ENCODE measurements around the gene CADPS2. TPM values are rescaled to one million over a fixed set of nuclear protein-coding genes. Genes with fewer than 3 reads are reported as not detected.

CADPS2 gene
- total RNA-seq, 1 donor from 2014 or later, result 3.1 TPM

GRCh38 chr7:122304996-122305421 is 581.3 kb downstream of the CADPS2 start:
- no peaks in the 10 kb centered on the region for H3K9me3 Mint-ChIP-seq
- no peak overlapping the region for H3K27ac Mint-ChIP-seq (ENCODE audit: unreplicated experiment)
- peaks cover 99% of the 10 kb centered on the region for H3K27me3 Mint-ChIP-seq (ENCODE audit: low read depth)
- TF ChIP-seq CTCF (conservative IDR thresholded peaks at IDR 0.05), result no peak
- H3K36me3 Mint-ChIP-seq (ENCODE audit: low read depth), result no peaks in the 10 kb centered on the region
- DNase-seq (ENCODE audit: low read depth, low spot score), result no peak
- peak overlapping the region; percentile 40 for H3K4me3 Mint-ChIP-seq
- H3K4me1 Mint-ChIP-seq, result peaks cover 34% of the 10 kb centered on the region

DNA sequence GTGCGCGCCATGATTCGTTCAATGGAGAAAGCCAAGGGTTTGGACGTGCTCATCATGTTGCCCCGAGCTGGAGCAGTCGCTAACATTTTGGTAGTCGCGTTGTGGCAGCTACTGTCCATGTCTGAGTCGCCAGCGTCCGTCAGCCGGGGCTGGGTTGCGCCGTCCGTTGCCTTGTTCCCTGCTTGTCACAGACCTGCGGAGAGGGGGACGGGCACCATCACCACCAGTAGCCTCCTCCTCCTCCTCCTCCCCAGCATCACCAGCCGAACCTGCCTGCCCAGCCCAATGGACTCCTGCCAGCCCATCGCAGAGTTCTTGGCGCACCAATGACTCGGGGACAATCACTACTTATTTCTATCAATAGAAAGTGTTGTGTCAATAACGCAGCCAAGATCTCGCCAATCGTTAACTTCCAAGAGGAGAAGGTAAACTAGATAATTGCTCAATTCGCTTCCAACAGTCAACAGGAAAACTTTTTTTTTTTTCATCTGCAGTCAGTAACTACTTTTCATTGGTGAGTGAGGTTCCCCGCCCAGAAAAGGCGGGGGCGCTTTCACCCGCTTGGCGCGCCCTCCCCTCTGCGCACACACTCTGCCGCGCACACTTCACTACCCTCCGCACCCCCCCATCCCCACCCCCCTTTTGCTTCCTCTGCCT is 581.8 kb downstream of the CADPS2 start, which contains the start of gene FEZF1:
TSS of gene FEZF1 (minus strand) at position 432 of the 657 bp plus-strand sequence. CDS start at position 119, 313 bp downstream.
- TF ChIP-seq CTCF (conservative IDR thresholded peaks at IDR 0.05), result no peak
- Mint-ChIP-seq H3K9me3 (no peaks in the 10 kb centered on the region), H3K4me1 (peaks cover 34% of the 10 kb centered on the region), H3K4me3 (peak within 1 kb of the TSS; percentile 63), H3K27ac (ENCODE audit: unreplicated experiment) (no peak within 1 kb of the TSS), H3K36me3 (ENCODE audit: low read depth) (no peaks in the 10 kb centered on the region), H3K27me3 (ENCODE audit: low read depth) (peaks cover 99% of the 10 kb centered on the region)
- no peak for DNase-seq (ENCODE audit: low read depth, low spot score)

DNA sequence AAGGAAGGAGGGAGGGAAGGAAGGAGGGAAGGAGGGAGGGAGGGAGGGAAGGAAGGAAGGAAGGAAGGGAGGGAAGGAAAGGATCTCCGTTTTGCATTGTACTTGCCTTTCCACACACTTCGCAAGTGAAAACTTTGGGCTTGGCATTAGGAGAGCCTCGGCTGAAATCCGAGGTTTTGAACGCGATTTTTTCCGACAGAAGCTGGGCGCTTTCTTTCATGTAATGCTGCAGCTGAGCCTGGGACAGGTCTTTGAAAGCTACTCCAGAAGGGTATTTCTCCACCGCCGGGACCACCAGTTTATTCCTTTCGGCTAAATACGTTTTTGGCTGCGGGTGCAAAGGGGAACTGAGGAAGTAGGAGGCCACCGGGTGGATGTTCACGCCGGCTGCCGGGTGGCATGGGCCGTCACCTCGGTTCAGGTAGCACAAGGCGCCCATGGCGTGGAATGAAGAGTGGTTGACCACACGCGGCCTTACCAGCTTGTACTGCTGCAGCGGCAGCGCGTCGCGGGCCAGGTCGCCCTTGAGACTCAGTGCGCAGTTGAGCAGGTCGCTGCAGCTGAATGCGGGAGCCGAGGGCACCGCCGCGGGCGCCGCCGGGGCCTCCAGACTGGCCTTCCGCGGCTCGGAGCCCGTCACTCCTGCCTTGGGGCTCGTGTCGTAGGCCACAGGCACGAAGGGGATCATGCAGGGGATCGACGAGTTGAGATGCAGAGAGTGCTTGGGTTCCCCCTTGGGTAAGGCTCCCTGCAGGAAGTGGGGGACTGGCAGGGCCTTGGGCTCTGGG is 582.5 kb downstream of the CADPS2 start:
- no peak for DNase-seq (ENCODE audit: low read depth, low spot score)
- peaks cover 34% of the 10 kb centered on the region for H3K4me1 Mint-ChIP-seq
- H3K9me3 Mint-ChIP-seq, result no peaks in the 10 kb centered on the region
- no peaks in the 10 kb centered on the region for H3K36me3 Mint-ChIP-seq (ENCODE audit: low read depth)
- no peak for TF ChIP-seq CTCF (conservative IDR thresholded peaks at IDR 0.05)
- H3K27me3 Mint-ChIP-seq (ENCODE audit: low read depth), result peaks cover 99% of the 10 kb centered on the region
- H3K27ac Mint-ChIP-seq (ENCODE audit: unreplicated experiment), result no peak overlapping the region
- peak overlapping the region; percentile 40 for H3K4me3 Mint-ChIP-seq

GRCh38 chr7:122302761-122303530 is 583.3 kb downstream of the CADPS2 start:
- no peak for TF ChIP-seq CTCF (conservative IDR thresholded peaks at IDR 0.05)
- Mint-ChIP-seq H3K4me1 (peaks cover 34% of the 10 kb centered on the region), H3K27ac (ENCODE audit: unreplicated experiment) (no peak overlapping the region), H3K4me3 (no peak overlapping the region), H3K27me3 (ENCODE audit: low read depth) (peaks cover 99% of the 10 kb centered on the region), H3K36me3 (ENCODE audit: low read depth) (no peaks in the 10 kb centered on the region), H3K9me3 (no peaks in the 10 kb centered on the region)
- no peak for DNase-seq (ENCODE audit: low read depth, low spot score)
